Stimulated activated CD4-positive, alpha-beta T cell treated with anti-CD3 and anti-CD28 coated beads, Interleukin-12 subunit alpha, Interleukin-12 subunit beta, amount 100 ng/mL, for 24 hours (primary cell): ENCODE results near the gene HUWE1.
"Not testable (repeated sequence)": the region's sequence is repeated elsewhere in the genome, so short reads cannot be mapped to it uniquely, and the experiment has no call there.

Source experiments
- DNase-seq, 2 experiments: peaks; one replicate each; pipeline ENCODE4 v3.0.0-alpha.2; 2020; ENCODE audit warnings: low read depth in 2 of 2

Gene HUWE1

DNA sequence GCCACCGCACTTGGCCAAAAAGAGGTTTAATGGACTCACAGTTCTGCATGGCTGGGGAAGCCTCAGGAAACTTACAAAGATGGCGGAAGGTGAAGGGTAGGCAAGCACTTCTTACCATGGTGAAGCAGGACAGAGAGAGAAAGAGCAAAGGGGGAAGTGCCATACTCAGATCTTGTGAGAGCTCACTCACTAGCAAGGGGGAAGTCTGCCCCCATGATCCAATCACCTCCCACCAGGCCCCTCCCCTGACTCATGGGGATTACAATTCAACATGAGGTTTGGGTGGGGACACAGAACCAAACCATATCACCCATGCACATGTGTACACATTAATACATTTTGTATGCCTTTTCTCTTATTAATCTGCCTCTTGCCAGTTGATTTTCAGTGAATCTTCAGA is 175.2 kb downstream of the HUWE1 start:
- no peak for DNase-seq

GRCh38 chrX:53504035-53504434 is 182.5 kb downstream of the HUWE1 start:
- not testable (repeated sequence) for DNase-seq

DNA sequence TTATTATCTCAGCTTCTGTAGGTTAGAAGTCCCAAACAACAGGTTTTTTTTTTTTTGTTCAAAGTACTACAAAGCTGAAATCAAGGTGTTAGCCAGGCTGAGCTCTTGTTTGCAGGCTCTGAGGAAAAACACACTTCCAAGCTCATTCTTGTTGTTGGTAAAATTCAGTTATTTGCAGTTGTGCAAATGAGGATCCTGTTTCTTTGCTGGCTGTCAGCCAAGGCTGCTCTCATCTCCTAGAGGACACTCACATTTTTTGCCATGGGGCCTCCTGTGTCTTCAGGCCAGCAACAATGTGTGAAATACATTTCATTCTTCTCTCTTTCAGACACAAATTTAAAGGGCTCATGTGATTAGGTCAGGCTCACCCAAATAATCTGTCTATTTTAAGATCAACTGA is 192.1 kb downstream of the HUWE1 start:
- DNase-seq: no peak

DNA sequence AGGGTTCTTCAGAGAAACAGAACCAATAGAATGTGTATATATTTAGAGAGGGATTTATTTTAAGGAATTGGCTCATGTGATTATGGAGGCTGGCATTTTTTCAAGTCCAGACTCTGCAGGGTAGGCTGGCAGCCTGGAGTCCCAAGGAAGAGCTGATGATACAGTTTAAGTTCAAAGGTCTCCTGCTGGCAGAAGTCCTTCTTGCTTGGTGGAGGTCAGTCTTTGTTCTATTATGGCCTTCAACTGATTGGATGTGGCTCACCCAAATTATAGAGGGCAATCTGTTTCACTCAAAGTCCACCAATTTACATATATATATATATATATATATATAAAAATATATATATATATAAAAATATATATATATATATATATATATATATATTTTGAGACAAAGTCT is 200.2 kb downstream of the HUWE1 start:
- no peak for DNase-seq

GRCh38 chrX:53483838-53484405 is 202.6 kb downstream of the HUWE1 start:
- DNase-seq: no peak

GRCh38 chrX:53483416-53483815 is 203.1 kb downstream of the HUWE1 start:
- DNase-seq: no peak
